Suppressor macrophage treated with lipopolysaccharide for 1 hour (primary cell): ENCODE data around the gene TMC3.

ENCODE experiments used
- DNase-seq, 3 donors: peaks; one replicate each; pipeline ENCODE4 v3.0.0-alpha.2; 2020 to 2022

TMC3 gene

DNA sequence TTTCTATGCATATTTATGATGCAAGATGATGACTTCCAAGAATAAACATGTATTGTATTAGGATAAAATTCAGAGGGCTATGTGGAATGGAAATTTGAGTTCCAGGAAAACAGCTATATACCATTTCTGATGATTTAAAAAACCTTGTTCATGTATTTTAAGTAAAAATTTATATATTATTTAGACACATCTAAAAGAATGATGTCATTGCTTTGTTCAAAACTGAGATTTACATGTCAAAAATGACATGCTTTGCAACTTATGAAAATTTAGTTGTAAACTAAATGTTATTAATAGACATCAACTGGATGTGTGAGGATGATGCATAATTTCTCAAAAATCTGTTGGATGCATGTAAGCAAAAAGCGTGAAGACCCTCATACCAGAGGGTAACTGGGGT is 52.3 kb downstream of the TMC3 start:
- no peak for DNase-seq

GRCh38 chr15:81317642-81318017 is 56.4 kb downstream of the TMC3 start:
- DNase-seq = no peak

DNA sequence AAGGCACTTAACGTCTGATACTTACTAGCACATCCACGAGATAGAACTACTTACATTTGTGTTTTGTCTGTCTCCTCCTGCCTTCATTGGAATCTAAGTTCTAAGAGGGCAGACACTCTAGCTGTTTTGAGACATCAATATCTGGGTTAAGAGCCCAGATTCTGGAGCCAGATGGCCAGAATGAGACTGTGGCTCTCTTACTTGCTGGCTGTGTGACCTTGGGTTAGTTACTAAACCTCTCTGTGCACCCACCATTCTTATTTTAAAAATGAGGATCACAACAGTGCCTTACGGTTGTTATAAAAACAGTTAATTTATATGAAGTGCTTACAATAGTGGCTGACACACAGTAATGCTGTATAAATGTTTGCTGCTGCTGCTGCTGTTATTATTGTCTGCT is 57.7 kb downstream of the TMC3 start:
- no peak for DNase-seq

DNA sequence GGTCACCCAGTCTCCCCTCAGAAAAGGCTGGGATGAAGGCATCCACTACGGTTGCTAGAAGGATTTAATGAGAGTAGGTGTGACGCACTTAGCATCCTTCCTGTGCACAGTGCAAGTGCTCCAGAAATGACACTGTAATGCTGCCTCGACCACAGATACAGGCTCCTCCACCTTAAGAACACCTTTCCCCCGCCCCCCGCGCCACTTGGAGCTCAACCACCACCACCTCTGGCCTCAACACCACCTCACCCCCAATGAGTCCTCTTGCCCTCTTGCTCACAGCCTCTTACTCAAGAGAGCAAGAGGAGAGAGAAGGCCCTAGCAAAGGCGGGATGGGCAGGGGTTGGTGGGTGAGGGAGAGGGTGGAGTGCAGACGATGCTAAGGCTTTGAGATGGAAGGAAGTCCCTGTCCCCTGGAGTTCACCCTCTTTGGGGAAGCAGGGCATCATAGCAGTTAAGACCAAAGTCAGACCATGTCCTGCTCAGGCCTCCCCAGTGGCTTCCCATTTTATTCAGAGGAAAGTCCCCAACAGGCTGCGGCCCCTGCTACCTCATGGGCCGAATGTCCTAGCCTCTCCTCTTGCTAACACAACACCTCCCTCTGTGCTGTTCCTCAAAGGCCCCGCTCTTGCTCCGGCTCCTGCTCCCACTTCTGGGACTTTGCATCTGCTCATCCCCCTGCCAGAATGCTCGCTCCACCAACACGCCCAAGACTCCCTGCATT is 58.4 kb downstream of the TMC3 start:
- peak; percentile 73 to 82 (median 77) for DNase-seq

GRCh38 chr15:81314378-81314777 is 59.6 kb downstream of the TMC3 start:
- no peak for DNase-seq

DNA sequence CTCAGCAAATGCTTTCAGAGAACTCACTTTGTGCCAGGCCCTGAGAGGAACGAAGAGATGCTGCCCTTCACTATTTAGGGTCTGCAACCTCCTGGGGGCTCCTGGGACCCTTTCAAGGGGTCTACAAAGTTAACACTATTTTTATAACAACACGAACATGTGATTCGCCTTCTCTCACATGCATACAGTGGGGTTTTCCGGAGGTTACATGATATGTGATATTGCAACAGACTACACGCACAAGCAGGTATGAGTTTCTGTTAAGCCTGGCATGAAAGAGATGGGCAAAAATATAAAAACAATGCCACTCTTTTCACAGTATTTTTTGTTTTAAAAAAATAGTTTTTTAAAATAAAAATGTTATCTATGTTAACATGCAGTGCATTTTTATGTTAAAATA is 60.3 kb downstream of the TMC3 start:
- peak in 1 of 3 donors; percentile 42 for DNase-seq

DNA sequence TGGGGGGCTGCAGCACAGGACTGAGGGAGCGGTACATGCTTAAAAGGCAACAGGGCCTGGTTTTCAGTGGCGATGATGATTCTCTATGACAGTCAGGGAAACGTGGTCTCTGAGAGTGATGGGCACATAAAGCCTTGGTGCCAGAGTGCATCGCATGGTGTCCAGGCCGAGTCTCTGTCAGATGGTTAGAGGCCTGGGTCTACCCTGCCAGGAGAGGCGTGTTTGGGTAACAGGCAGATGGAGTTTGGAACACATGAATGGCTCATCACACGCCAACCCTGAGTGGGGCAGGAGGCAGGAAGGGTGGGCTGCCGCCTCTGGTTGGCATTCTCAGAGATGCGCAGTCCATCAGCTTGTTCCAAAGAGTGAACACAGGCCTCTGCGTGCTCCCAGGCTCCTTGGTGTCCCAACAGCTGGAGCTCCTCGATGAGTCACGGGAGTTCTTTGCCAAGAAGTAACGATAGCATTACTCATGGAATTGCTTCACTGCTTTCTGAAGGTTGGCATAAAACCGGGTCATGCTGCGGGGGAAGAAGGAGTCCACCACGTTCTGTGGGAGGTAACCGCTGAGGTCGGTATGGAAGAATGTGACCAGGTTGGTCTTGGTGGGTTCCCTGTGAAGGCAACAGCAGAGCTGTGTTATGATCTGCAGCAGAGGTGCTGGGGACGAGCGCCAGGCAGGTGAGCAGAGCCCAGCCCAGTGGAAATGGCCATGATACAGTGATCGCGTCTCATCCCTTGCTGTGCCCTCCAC is 61.0 kb downstream of the TMC3 start:
- peak; percentile 94 to 99 (median 98) for DNase-seq

GRCh38 chr15:81311752-81312464 is 62.1 kb downstream of the TMC3 start:
- DNase-seq = peak; percentile 80 to 97 (median 94)

DNA sequence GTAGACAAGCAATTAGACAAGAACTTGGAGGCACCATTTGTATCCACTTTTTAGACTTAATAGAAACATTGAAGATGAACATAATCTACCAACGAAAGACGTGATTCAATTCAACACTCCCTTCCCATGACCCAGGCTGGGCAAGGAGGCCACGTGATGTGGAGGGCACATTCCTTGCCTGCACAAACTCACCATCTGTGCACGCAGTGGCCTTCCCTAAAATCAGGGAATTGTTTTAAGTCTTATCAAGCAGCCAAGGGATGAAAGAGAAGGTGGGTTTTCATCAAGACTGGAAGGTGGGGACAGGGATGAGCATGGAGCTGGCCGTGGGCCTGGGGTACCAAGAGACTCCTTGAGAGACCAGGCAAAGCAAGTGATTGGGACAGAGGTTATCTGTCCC is 63.5 kb downstream of the TMC3 start:
- no peak for DNase-seq

GRCh38 chr15:81309647-81310450 is 64.2 kb downstream of the TMC3 start:
- no peak for DNase-seq

DNA sequence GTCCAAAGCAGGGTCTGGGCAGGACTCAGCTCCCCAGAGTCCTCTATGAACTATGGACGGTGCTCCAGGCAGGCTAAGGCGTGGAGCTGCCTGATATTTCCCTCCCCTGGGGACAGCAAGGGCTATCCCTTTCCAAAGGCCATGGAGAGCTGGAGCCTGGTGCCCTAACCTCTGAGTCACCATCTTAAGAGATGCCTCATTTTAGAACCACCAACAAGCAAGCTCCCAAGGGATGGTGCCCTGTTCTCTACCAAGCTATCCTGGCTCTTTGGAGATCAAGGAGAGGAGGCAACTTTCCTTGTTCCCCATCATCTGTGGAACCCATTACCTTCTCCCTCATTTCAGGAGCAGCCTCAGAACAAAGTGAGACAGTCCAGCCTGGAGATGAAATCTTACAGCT is 65.8 kb downstream of the TMC3 start:
- DNase-seq = no peak

DNA sequence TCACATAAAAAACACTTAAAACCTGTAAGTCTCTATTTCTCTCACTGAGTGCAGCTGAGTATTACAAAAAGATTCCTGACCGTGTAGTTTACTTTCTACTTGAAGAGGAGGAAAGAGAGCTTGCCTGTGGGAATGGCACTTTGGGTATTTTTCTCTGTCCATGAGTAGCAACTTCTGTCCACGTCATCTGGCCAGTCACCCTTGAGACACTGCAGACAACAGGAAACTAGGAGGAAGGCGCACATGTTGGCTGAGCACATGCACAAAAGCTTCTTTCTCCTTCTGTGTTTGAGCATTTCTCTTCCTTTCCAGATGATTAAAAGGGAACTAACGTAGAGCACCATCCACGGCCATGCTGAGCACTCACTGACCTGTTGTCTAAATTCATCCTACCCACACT is 69.8 kb downstream of the TMC3 start:
- DNase-seq = peak; percentile 85 to 95 (median 89)

- DNase-seq = no peak
Observed at GRCh38 chr15:81303244-81304225, 70.5 kb downstream of the TMC3 start.

GRCh38 chr15:81302701-81303109 is 71.3 kb downstream of the TMC3 start:
- peak; percentile 57 to 62 (median 57) for DNase-seq

DNA sequence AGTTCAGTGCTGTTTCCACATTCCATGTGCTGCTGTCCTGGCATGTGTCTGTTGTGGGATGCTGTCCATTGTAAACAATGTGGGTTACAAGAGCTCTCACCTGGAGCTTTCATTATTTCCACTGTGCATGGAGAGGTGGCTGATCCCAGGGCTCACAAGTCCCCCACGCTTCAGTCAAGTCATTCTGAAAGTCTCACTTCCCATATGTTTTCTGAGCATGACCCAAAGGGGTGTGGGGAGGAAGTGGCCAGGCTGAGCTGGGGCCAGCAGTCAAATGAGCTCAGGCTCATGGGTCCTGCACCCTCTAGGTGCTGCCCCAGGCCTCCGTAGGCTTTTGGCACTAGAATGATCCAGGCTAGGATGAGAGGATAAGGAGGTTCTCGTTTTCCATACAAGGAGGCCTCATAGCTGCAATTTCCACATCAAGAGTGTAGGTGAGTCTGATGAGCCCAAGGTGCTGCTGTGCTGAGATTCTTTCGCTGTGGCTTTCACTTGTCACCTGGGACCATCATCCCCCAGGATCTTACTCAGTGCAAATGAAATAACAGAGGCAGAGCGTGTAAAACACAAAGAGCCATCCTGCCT is 72.1 kb downstream of the TMC3 start:
- peak; percentile 93 to 96 (median 94) for DNase-seq

DNA sequence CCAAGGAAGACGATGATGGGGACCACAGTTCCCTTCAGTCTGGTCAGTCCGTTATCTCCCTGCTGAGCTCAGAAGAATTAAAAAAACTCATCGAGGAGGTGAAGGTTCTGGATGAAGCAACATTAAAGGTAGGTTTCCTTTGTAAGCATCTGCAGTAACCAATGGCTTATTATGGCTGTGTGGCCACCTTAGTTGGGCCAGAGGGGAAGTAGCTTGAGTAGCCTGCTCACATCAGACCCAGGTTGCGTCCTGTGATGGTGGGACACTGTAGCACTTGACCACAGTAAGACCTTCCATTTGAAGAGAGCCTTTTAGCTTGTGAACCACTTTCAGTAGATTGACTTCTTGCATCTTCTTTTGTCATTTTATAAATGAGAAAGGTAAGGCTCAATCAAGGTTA is 72.6 kb downstream of the TMC3 start:
- no peak for DNase-seq

DNA sequence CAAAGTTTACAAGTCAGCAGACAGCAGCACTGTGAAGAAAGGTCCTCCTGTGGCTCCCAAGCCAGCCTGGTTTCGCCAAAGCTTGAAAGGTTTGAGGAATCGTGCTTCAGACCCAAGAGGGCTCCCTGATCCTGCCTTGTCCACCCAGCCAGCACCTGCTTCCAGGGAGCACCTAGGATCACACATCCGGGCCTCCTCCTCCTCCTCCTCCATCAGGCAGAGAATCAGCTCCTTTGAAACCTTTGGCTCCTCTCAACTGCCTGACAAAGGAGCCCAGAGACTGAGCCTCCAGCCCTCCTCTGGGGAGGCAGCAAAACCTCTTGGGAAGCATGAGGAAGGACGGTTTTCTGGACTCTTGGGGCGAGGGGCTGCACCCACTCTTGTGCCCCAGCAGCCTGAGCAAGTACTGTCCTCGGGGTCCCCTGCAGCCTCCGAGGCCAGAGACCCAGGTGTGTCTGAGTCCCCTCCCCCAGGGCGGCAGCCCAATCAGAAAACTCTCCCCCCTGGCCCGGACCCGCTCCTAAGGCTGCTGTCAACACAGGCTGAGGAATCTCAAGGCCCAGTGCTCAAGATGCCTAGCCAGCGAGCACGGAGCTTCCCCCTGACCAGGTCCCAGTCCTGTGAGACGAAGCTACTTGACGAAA is 74.3 kb downstream of the TMC3 start:
- DNase-seq = no peak

DNA sequence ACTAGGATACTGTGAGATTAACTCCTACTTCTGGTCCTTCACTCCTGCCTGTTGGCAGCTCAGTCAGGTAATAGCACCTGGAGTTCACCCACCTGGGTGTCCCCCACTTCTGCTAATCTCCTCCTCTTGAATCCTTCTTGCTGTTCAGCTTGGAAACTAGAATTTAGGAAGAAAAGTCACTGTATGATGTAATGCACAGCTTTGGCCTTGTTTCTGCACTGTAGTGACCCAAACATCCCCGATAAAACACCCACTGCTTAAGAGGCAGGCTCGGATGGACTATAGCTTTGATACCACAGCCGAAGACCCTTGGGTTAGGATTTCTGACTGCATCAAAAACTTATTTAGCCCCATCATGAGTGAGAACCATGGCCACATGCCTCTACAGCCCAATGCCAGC is 74.9 kb downstream of the TMC3 start:
- peak; percentile 49 to 66 (median 58) for DNase-seq

DNA sequence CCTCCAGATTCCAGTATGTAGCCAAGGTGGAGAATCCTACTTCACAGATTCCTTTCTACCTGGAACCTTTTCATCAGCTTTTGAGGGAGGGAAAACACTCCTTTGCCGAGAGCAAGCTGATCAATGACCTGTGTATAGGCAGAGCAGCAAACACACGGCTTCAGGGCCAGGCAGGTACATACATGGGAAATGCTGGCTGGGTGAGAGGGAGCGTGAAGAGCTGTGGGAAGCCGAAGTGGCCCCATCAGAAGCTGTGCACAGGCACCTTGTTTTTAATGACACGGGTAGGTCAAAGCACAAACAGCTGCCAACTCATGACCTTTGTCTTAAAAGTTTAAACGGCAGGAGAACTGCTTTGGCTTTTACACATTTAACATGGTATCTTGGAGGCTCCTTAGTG is 75.4 kb downstream of the TMC3 start:
- no peak for DNase-seq
